HUES48 (cell line): Measurements from ENCODE around the gene SERP2.

Source experiments
- H3K27ac ChIP-seq: one replicate; pipeline ENCODE4 v1.7.0; 2013; ENCODE audit warnings: low read depth, low read length, inconsistent platforms
- H3K27me3 ChIP-seq: 2 replicates; pipeline ENCODE4 v1.6.1; 2013; ENCODE audit warnings: mild to moderate bottlenecking, low read length; ENCODE audit not compliant: control insufficient read depth, insufficient read depth
- H3K36me3 ChIP-seq: 2 replicates; pipeline ENCODE4 v1.6.1; 2013; ENCODE audit warnings: low read length; ENCODE audit not compliant: control insufficient read depth, insufficient read depth
- H3K4me1 ChIP-seq: 2 replicates; pipeline ENCODE4 v1.6.1; 2013; ENCODE audit warnings: mild to moderate bottlenecking, low read length; ENCODE audit not compliant: control insufficient read depth, insufficient read depth
- H3K4me3 ChIP-seq: 2 replicates; pipeline ENCODE4 v1.5.1; 2013; ENCODE audit warnings: mild to moderate bottlenecking, low read depth, low read length
- H3K9ac ChIP-seq: 2 replicates; pipeline ENCODE4 v1.6.1; 2013; ENCODE audit warnings: mild to moderate bottlenecking, low read depth, low read length, moderate library complexity
- H3K9me3 ChIP-seq: 2 replicates; pipeline ENCODE4 v1.6.1; 2013; ENCODE audit warnings: low read length; ENCODE audit not compliant: control insufficient read depth, insufficient read depth

Gene SERP2

DNA sequence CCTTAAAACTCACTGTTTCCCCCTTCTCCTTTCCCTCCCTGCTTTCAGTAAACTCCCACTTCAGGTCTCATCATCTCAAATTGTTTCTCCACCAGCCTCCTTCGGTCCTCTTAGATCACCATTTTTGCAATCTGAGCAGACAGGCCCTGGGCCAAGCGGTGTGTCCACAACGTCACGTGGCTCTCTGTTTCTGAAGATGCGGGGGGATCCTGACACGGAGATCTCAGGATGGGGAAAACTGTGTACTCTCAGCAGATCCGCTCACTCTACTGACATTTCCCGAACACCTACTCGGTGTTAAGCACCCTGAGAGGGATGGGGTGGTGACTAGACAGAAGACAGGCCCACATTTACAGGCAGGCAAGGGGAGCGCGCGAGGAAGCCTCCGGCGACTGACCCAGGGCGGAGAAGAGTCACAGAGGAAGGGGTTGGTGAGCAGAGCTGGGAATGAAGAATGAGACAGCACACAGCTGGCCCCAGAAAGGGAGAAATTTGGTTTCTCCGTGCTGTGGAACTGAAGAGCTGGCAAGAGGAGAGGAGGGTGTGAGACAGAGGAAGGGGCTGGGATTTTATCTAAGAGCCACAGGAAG, 38.8 kb downstream of the SERP2 start:
- Histone ChIP-seq H3K36me3 (no peaks in the 10 kb centered on the region), H3K27ac (no peak overlapping the region), H3K4me1 (peaks cover 20% of the 10 kb centered on the region), H3K4me3 (no peak overlapping the region), H3K27me3 (no peaks in the 10 kb centered on the region), H3K9me3 (no peaks in the 10 kb centered on the region), H3K9ac (no peak overlapping the region)

GRCh38 chr13:44413095-44413494, 39.5 kb downstream of the SERP2 start:
- Histone ChIP-seq H3K9me3 (no peaks in the 10 kb centered on the region), H3K36me3 (no peaks in the 10 kb centered on the region), H3K4me3 (no peak overlapping the region), H3K27ac (no peak overlapping the region), H3K9ac (no peak overlapping the region), H3K27me3 (no peaks in the 10 kb centered on the region), H3K4me1 (peaks cover 21% of the 10 kb centered on the region)

DNA sequence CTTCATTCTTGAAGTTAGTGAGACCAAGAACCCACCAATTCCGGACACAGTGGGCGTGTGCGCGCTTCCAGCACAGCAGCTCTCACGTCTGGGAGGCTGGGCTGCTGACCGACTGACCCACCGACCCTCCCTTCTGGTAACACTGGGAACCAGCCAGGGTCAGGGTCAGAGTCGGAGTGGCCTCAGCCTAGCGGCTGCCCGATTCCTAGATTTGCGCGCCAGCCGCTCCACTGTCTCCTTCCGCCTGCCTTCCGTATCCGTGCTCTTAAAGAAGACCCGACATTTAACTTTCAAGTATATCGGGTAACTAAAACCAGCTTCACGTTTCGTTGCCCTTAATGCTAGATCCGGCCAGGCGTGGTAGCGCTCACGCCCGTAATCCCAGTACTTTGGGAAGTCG, 41.1 kb downstream of the SERP2 start:
- Histone ChIP-seq H3K4me1 (peaks cover 22% of the 10 kb centered on the region), H3K9me3 (no peaks in the 10 kb centered on the region), H3K27me3 (no peaks in the 10 kb centered on the region), H3K4me3 (no peak overlapping the region), H3K9ac (no peak overlapping the region), H3K27ac (no peak overlapping the region), H3K36me3 (no peaks in the 10 kb centered on the region)

- no peaks in the 10 kb centered on the region for H3K36me3 ChIP-seq
- no peak overlapping the region for H3K9ac ChIP-seq
- H3K4me1 ChIP-seq = peaks cover 25% of the 10 kb centered on the region
- H3K4me3 ChIP-seq = no peak overlapping the region
- no peaks in the 10 kb centered on the region for H3K9me3 ChIP-seq
- no peaks in the 10 kb centered on the region for H3K27me3 ChIP-seq
- no peak overlapping the region for H3K27ac ChIP-seq
These were observed 42.2 kb downstream of the SERP2 start for GRCh38 chr13:44415815-44416214.

DNA sequence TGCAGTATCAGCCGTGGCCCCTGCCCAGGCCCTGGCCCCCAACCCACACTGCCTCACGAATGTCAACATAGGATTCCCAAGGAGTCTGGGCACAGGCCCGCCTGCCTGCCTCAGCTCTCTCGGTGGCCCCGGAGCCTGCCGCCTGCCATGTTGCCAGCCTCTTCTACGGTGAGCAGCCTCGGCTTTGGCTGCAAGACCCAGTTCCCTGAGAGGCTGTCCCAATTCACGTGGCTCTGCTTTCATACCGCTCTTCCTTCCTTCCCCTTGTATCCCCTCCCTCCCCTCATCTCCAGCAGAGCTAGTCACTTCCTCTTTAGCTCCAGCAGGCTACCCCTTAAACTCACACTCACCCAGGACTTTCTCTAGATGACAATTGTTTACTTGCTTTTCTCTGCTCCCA, 42.7 kb downstream of the SERP2 start:
- Histone ChIP-seq H3K36me3 (no peaks in the 10 kb centered on the region), H3K9me3 (no peaks in the 10 kb centered on the region), H3K27ac (no peak overlapping the region), H3K4me1 (peaks cover 27% of the 10 kb centered on the region), H3K4me3 (no peak overlapping the region), H3K9ac (no peak overlapping the region), H3K27me3 (no peaks in the 10 kb centered on the region)

GRCh38 chr13:44416744-44417143, 43.1 kb downstream of the SERP2 start:
- Histone ChIP-seq H3K4me3 (no peak overlapping the region), H3K4me1 (peaks cover 27% of the 10 kb centered on the region), H3K27ac (no peak overlapping the region), H3K27me3 (no peaks in the 10 kb centered on the region), H3K36me3 (no peaks in the 10 kb centered on the region), H3K9me3 (no peaks in the 10 kb centered on the region), H3K9ac (no peak overlapping the region)

DNA sequence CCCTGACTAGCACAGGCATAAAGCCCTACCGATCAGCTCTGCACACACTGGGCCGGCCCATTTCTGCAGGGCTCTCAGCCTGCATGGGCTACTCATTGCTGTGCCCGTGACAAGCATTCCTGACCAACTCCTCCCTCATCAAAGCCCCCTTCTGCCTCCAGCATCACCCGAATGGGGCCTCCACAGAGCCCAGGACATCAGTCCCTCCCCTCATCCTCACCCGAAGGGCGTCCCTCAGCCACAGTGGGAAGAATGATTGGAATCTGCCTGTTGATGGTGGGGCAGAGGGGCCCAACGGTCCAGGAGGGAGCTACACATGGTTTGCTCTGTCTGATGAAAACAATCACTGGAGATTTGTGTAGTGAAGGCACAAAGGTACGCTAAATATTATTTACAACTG, 43.8 kb downstream of the SERP2 start:
- no peaks in the 10 kb centered on the region for H3K27me3 ChIP-seq
- no peak overlapping the region for H3K27ac ChIP-seq

DNA sequence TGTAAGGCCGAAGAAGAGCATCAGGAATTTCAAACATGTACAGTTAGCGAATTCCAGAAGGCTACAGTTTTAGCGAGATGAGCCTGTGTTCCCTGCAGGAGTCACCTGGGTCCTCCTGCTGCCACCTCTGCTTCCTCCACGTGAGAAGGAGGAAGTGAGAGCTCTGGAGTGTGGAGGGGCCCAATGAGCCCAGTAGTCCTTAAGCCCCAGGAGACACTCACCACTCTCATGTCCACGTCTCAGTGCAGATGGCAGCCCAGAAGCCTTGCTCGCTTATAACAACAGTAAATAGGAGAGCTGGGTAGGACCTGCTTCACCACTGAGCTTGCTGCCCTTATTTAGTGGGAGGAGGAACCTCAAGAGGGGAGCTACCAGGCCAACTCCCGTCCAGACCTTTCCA, 44.3 kb downstream of the SERP2 start:
- Histone ChIP-seq H3K36me3 (no peaks in the 10 kb centered on the region), H3K9ac (no peak overlapping the region), H3K4me3 (no peak overlapping the region), H3K4me1 (peaks cover 22% of the 10 kb centered on the region), H3K27ac (no peak overlapping the region), H3K27me3 (no peaks in the 10 kb centered on the region), H3K9me3 (no peaks in the 10 kb centered on the region)

More for the DNA sequence above, 43.8 kb downstream of the SERP2 start:
- Histone ChIP-seq H3K4me3 (no peak overlapping the region), H3K4me1 (peaks cover 22% of the 10 kb centered on the region), H3K9ac (no peak overlapping the region), H3K9me3 (no peaks in the 10 kb centered on the region), H3K36me3 (no peaks in the 10 kb centered on the region)

DNA sequence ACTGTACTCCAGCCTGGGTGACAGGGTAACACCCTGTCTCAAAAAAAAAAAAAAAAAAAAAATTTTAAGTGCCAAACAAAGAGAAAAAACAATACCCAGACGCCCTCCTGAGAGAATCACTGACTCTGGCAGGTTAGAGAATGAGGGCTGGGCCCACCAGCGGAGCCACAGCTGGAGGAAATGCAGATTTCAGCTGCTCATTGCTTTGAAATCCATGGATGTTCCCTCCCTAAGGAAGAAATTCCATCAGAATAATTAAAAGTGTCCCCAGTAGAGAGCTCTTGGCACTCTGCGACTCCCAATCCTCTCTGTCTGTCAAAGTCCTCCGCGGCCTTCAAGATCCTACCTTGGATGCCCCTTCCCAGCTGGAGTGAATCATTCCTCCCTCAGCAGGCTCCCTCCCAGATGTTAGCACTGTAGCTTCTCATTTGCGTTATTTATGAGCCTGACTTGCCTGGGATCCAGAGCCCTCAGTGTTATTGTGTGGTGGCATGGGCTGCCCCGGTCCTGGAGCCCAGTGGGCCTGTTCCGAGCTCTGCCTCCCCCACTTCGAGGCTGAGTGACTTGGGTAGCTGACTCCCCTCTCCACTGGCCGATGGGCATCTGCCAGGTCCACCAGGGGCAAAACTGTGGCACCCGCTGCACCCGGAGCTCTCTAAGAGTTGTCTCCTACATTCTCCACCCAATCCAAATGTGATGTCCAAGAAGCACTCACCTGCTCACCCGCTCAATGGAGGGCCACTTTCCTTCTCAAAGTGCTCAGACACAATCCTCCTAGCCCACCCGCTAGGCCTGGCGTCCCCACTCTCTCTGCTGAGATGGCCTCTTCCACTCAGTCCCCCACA, 47.0 kb downstream of the SERP2 start:
- no peaks in the 10 kb centered on the region for H3K36me3 ChIP-seq
- no peaks in the 10 kb centered on the region for H3K27me3 ChIP-seq
- peaks cover 21% of the 10 kb centered on the region for H3K4me1 ChIP-seq
- H3K9me3 ChIP-seq = no peaks in the 10 kb centered on the region
- H3K9ac ChIP-seq = no peak overlapping the region
- H3K27ac ChIP-seq = peak overlapping the region; percentile 46
- H3K4me3 ChIP-seq = no peak overlapping the region

DNA sequence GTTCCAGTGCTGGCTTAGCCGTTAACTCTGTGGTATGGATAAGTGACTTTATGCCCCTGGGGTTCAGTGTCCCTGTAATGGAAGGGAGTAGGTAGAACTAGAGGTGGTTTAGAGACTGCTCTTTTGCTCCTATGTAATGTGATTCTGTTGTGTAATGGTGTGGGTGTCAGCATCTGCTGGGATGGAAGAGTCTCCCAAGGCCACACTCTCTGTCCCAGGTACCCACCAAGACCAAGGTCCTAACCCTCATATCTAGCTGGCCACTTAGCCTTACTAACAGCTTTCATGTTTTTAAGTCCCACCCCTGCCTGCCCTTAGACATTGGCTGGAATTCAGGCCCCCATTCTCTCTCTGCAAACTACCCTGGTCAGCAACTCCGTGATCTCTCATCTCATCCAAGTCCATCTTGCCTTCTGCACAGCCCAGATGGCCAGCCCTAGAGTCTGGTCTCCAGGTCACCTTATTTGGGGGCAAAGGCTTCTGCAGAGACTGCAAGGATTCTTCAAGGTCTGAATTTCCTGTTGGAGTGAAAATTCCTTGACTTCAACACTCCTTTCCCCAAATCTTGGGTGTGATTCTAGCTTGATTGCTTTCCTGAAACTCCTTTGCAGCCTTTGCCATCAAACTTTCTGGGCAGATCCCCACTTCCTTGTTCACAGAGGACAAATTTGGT, 48.4 kb downstream of the SERP2 start:
- no peak overlapping the region for H3K27ac ChIP-seq
- no peaks in the 10 kb centered on the region for H3K36me3 ChIP-seq
- H3K27me3 ChIP-seq = no peaks in the 10 kb centered on the region
- H3K4me3 ChIP-seq = no peak overlapping the region
- no peaks in the 10 kb centered on the region for H3K9me3 ChIP-seq
- H3K9ac ChIP-seq = no peak overlapping the region
- peaks cover 14% of the 10 kb centered on the region for H3K4me1 ChIP-seq
